ENCODE results near the gene SPAG6. TPM values are rescaled to one million over a fixed set of nuclear protein-coding genes. Genes with fewer than 3 reads are reported as not detected.
"Not testable (repeated sequence)": the region's sequence is repeated elsewhere in the genome, so short reads cannot be mapped to it uniquely, and the experiment has no call there.

Gene SPAG6
- total RNA-seq, 1 experiment from 2014 or later = 0.79 TPM

DNA sequence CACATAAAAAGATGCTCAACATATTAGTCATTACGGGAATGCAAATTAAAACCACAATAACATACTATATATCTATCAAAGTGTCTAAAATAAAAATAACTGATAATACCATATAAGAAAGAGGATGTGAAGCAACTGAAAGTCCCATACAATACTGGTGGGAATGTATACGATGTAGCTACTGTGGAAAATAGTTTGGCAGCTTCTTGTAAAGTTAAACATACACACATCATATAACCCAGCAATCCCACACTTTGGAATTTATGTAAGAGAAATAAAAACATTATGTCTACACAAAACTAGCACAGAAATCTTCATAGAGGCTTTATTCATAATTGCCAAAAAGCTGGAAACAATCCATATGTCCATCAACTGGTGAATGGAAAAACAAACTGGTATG is 39.6 kb upstream of the SPAG6 start:
- CTCF ChIA-PET = no interaction called here
- Mint-ChIP-seq H3K36me3 (ENCODE audit: insufficient read depth, unreplicated experiment) (no peaks in the 10 kb centered on the region), H3K4me1 (ENCODE audit: low read depth, unreplicated experiment) (no peaks in the 10 kb centered on the region), H3K27ac (ENCODE audit: unreplicated experiment) (no peak overlapping the region), H3K4me3 (ENCODE audit: unreplicated experiment) (no peak overlapping the region), H3K9me3 (ENCODE audit: unreplicated experiment) (no peaks in the 10 kb centered on the region), H3K27me3 (ENCODE audit: insufficient read depth, unreplicated experiment) (no peaks in the 10 kb centered on the region)
- POLR2A ChIA-PET = no interaction called here
- TF ChIP-seq, protein P1, sequence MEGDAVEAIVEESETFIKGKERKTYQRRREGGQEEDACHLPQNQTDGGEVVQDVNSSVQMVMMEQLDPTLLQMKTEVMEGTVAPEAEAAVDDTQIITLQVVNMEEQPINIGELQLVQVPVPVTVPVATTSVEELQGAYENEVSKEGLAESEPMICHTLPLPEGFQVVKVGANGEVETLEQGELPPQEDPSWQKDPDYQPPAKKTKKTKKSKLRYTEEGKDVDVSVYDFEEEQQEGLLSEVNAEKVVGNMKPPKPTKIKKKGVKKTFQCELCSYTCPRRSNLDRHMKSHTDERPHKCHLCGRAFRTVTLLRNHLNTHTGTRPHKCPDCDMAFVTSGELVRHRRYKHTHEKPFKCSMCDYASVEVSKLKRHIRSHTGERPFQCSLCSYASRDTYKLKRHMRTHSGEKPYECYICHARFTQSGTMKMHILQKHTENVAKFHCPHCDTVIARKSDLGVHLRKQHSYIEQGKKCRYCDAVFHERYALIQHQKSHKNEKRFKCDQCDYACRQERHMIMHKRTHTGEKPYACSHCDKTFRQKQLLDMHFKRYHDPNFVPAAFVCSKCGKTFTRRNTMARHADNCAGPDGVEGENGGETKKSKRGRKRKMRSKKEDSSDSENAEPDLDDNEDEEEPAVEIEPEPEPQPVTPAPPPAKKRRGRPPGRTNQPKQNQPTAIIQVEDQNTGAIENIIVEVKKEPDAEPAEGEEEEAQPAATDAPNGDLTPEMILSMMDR (IDR thresholded peaks at IDR 0.05; ENCODE audit: insufficient read depth in 1 of 2, low read depth in 1 of 2, low read length in 1 of 2, severe bottlenecking in 1 of 2, unreplicated experiment in 1 of 2) = no peak
- H3K9me3 ChIP-seq = no peaks in the 10 kb centered on the region
- no peak for DNase-seq
- H3K4me1 ChIP-seq = no peaks in the 10 kb centered on the region
- no peaks in the 10 kb centered on the region for H3K27me3 ChIP-seq (replicated peaks; ENCODE audit: control insufficient read depth, insufficient read depth, low read length)
- intact Hi-C loops (cut with micrococcal nuclease; ENCODE audit: unreplicated experiment) = no loop called here
- H3K36me3 ChIP-seq (ENCODE audit: control insufficient read depth, insufficient read depth, low read length) = no peaks in the 10 kb centered on the region
- no TSS peak for BruUV-seq (replicated peaks)
- H3K4me3 ChIP-seq (ENCODE audit: low read depth, low read length) = no peak overlapping the region

DNA sequence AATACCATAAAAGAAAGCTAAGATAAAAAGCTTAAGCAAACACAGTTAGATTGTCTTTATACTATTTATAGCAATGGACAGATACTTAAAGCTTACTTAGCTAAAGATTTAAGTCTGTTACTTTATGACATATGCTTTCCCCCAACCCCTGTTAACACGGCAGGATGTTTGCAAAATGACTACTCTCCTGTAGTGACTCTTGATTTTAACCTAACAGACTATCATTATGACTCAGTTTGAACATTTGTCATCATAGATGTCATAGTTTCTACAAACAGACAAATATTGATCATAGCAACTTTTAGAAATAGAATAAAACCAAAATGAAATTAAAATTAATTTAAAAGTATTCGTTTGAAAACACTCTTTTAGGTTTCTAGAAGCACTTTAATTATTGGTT is 36.9 kb upstream of the SPAG6 start:
- no peaks in the 10 kb centered on the region for H3K9me3 ChIP-seq
- CTCF ChIA-PET = no interaction called here
- H3K4me1 ChIP-seq = no peaks in the 10 kb centered on the region
- Mint-ChIP-seq H3K4me1 (ENCODE audit: low read depth, unreplicated experiment) (no peaks in the 10 kb centered on the region), H3K27ac (ENCODE audit: unreplicated experiment) (no peak overlapping the region), H3K4me3 (ENCODE audit: unreplicated experiment) (no peak overlapping the region), H3K9me3 (ENCODE audit: unreplicated experiment) (no peaks in the 10 kb centered on the region), H3K27me3 (ENCODE audit: insufficient read depth, unreplicated experiment) (no peaks in the 10 kb centered on the region), H3K36me3 (ENCODE audit: insufficient read depth, unreplicated experiment) (no peaks in the 10 kb centered on the region)
- H3K4me3 ChIP-seq (ENCODE audit: low read depth, low read length) = no peak overlapping the region
- H3K36me3 ChIP-seq (ENCODE audit: control insufficient read depth, insufficient read depth, low read length) = no peaks in the 10 kb centered on the region
- TF ChIP-seq, protein P1 (IDR thresholded peaks at IDR 0.05; ENCODE audit: insufficient read depth in 1 of 2, low read depth in 1 of 2, low read length in 1 of 2, severe bottlenecking in 1 of 2, unreplicated experiment in 1 of 2) = no peak
- no peaks in the 10 kb centered on the region for H3K27me3 ChIP-seq (replicated peaks; ENCODE audit: control insufficient read depth, insufficient read depth, low read length)
- intact Hi-C loops (cut with micrococcal nuclease; ENCODE audit: unreplicated experiment) = no loop called here
- no TSS peak for BruUV-seq (replicated peaks)
- POLR2A ChIA-PET = interaction anchor here (0.6 kb wide), 1 partner anchor 306 kb away, joined by 4 read pairs; no protein-coding TSS in a partner anchor
- DNase-seq = no peak

DNA sequence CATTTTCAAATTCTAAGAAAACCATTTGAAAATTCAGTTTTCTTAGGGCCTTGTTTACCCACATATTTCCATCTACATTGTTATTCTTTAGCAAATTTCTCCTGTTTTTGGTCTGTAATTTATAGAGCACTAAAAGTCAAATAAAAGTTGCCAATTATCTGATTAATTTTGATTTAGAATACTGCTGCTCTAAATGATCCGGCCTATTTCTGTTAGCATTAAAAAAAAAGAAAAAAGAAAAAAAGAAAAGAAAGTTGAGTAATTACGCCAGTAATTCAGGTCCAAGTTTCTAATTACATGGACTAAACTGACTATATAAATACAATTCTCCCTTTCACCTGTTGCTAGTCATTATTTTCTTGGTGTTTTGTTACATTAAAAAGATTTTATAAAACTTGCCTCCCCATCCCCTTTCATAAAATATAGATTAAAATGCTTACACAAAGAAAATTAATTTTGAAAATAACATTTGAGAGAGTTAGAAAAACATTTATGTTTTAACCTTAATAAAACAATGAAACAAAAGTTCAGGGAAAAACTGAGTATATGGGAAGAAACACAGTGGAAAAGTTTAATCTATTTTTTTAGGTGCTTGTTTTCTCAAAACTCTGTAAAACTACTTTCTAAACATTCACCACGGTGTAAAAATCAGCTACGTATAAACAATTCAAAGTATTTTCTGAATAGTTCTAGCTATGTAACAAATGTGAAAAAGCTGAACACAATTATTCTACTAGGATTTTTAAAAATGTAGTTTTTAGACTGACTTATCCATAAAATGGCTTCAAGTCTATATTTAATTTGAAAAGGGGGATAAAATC is 35.9 kb upstream of the SPAG6 start:
- H3K27me3 ChIP-seq (replicated peaks; ENCODE audit: control insufficient read depth, insufficient read depth, low read length) = no peaks in the 10 kb centered on the region
- no peak overlapping the region for H3K4me3 ChIP-seq (ENCODE audit: low read depth, low read length)
- no peaks in the 10 kb centered on the region for H3K9me3 ChIP-seq
- no peaks in the 10 kb centered on the region for H3K4me1 ChIP-seq
- H3K4me1 Mint-ChIP-seq (ENCODE audit: low read depth, unreplicated experiment) = no peaks in the 10 kb centered on the region
- no peak for DNase-seq
- H3K36me3 ChIP-seq (ENCODE audit: control insufficient read depth, insufficient read depth, low read length) = no peaks in the 10 kb centered on the region
- TF ChIP-seq, protein P1 (IDR thresholded peaks at IDR 0.05; ENCODE audit: insufficient read depth in 1 of 2, low read depth in 1 of 2, low read length in 1 of 2, severe bottlenecking in 1 of 2, unreplicated experiment in 1 of 2) = no peak
- no TSS peak for BruUV-seq (replicated peaks)
- H3K27ac Mint-ChIP-seq (ENCODE audit: unreplicated experiment) = no peak overlapping the region
- no peak overlapping the region for H3K4me3 Mint-ChIP-seq (ENCODE audit: unreplicated experiment)
- H3K27me3 Mint-ChIP-seq (ENCODE audit: insufficient read depth, unreplicated experiment) = no peaks in the 10 kb centered on the region
- no peaks in the 10 kb centered on the region for H3K36me3 Mint-ChIP-seq (ENCODE audit: insufficient read depth, unreplicated experiment)
- POLR2A ChIA-PET = no interaction called here
- intact Hi-C loops (cut with micrococcal nuclease; ENCODE audit: unreplicated experiment) = no loop called here
- CTCF ChIA-PET = no interaction called here
- H3K9me3 Mint-ChIP-seq (ENCODE audit: unreplicated experiment) = no peaks in the 10 kb centered on the region

DNA sequence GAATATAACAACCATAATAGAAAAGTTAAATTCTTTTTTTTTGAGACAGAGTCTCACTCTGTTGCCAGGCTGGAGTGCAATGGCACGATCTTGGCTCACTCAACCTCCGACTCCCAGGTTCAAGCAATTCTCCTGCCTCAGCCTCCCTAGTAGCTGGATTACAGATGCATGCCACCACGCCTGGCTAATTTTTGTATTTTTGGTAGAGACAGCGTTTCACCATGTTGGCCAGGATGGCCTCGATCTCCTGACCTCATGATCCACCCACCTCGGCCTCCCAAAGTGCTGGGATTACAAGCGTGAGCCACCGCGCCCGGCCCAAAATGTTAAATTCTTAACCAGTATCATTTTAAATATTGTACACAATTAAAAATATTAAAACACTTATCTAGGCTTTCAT is 35.3 kb upstream of the SPAG6 start:
- DNase-seq; H3K36me3 Mint-ChIP-seq (ENCODE audit: insufficient read depth, unreplicated experiment); POLR2A ChIA-PET; BruUV-seq (replicated peaks); H3K27ac Mint-ChIP-seq (ENCODE audit: unreplicated experiment); H3K4me3 Mint-ChIP-seq (ENCODE audit: unreplicated experiment); H3K4me3 ChIP-seq (ENCODE audit: low read depth, low read length); H3K27me3 Mint-ChIP-seq (ENCODE audit: insufficient read depth, unreplicated experiment); H3K4me1 Mint-ChIP-seq (ENCODE audit: low read depth, unreplicated experiment); CTCF ChIA-PET; H3K9me3 ChIP-seq; H3K4me1 ChIP-seq; H3K9me3 Mint-ChIP-seq (ENCODE audit: unreplicated experiment); H3K36me3 ChIP-seq (ENCODE audit: control insufficient read depth, insufficient read depth, low read length); H3K27me3 ChIP-seq (replicated peaks; ENCODE audit: control insufficient read depth, insufficient read depth, low read length): not testable (repeated sequence)
- intact Hi-C loops (cut with micrococcal nuclease; ENCODE audit: unreplicated experiment) = loop anchor here (10.0 kb wide), 1 partner anchor 205 kb away; no protein-coding TSS in a partner anchor

Data from Caco-2 (cell line).